Measurements from ENCODE around the gene UTF1. TPM values are rescaled to one million over a fixed set of nuclear protein-coding genes. Genes with fewer than 3 reads are reported as not detected.

The UTF1 gene
- polyA plus RNA-seq, 3 donors: 0.17 TPM; not detected in 2

- DNase-seq (ENCODE audit: extremely low read depth in 1 of 11, low read depth in 9 of 11, low spot score in 4 of 11): no peak
Measured at GRCh38 chr10:133195096-133195495, 34.9 kb upstream of the UTF1 start.

- no peak for DNase-seq (ENCODE audit: extremely low read depth in 1 of 11, low read depth in 9 of 11, low spot score in 4 of 11)
Measured at GRCh38 chr10:133195611-133196010, 34.4 kb upstream of the UTF1 start.

GRCh38 chr10:133196221-133196915, 33.6 kb upstream of the UTF1 start:
- DNase-seq (ENCODE audit: extremely low read depth in 1 of 11, low read depth in 9 of 11, low spot score in 4 of 11): no peak

- no peak for DNase-seq (ENCODE audit: extremely low read depth in 1 of 11, low read depth in 9 of 11, low spot score in 4 of 11)
Measured at GRCh38 chr10:133196936-133197758, 32.9 kb upstream of the UTF1 start.

GRCh38 chr10:133197786-133198185, 32.2 kb upstream of the UTF1 start:
- DNase-seq (ENCODE audit: extremely low read depth in 1 of 11, low read depth in 9 of 11, low spot score in 4 of 11): no peak

- DNase-seq (ENCODE audit: extremely low read depth in 1 of 11, low read depth in 9 of 11, low spot score in 4 of 11): no peak
Measured at GRCh38 chr10:133198206-133198605, 31.8 kb upstream of the UTF1 start.

- DNase-seq (ENCODE audit: extremely low read depth in 1 of 11, low read depth in 9 of 11, low spot score in 4 of 11): no peak
Measured at GRCh38 chr10:133198621-133199487, 31.2 kb upstream of the UTF1 start.

- DNase-seq (ENCODE audit: extremely low read depth in 1 of 11, low read depth in 9 of 11, low spot score in 4 of 11): no peak
Measured at GRCh38 chr10:133199488-133199885, 30.5 kb upstream of the UTF1 start.

- DNase-seq (ENCODE audit: extremely low read depth in 1 of 11, low read depth in 9 of 11, low spot score in 4 of 11): no peak
Measured at GRCh38 chr10:133199992-133200611, 29.9 kb upstream of the UTF1 start.

- no peak for DNase-seq (ENCODE audit: extremely low read depth in 1 of 11, low read depth in 9 of 11, low spot score in 4 of 11)
Measured at GRCh38 chr10:133200621-133201031, 29.4 kb upstream of the UTF1 start.

- DNase-seq (ENCODE audit: extremely low read depth in 1 of 11, low read depth in 9 of 11, low spot score in 4 of 11): no peak
Measured at GRCh38 chr10:133201151-133201947, 28.7 kb upstream of the UTF1 start.

GRCh38 chr10:133201948-133202725, 27.9 kb upstream of the UTF1 start:
- no peak for DNase-seq (ENCODE audit: extremely low read depth in 1 of 11, low read depth in 9 of 11, low spot score in 4 of 11)

GRCh38 chr10:133202778-133203651, 27.0 kb upstream of the UTF1 start:
- no peak for DNase-seq (ENCODE audit: extremely low read depth in 1 of 11, low read depth in 9 of 11, low spot score in 4 of 11)

- no peak for DNase-seq (ENCODE audit: extremely low read depth in 1 of 11, low read depth in 9 of 11, low spot score in 4 of 11)
Measured at GRCh38 chr10:133203652-133204195, 26.3 kb upstream of the UTF1 start.

GRCh38 chr10:133204226-133205015, 25.6 kb upstream of the UTF1 start:
- no peak for DNase-seq (ENCODE audit: extremely low read depth in 1 of 11, low read depth in 9 of 11, low spot score in 4 of 11)

- DNase-seq (ENCODE audit: extremely low read depth in 1 of 11, low read depth in 9 of 11, low spot score in 4 of 11): no peak
Measured at GRCh38 chr10:133205146-133205545, 24.9 kb upstream of the UTF1 start.

Data from renal cortex interstitium (tissue), 11 donors.